Spleen (tissue), 7 donors: Measurements from ENCODE around the gene SLC39A10.

Source experiments
- POLR2AphosphoS5 ChIP-seq, 3 donors: sonication (generic); formaldehyde crosslinking; IDR thresholded peaks; one replicate each; pipeline ENCODE4 v1.5.1; 2017; ENCODE audit warnings: antibody characterized with exemption in 3 of 3
- TF ChIP-seq, protein P1 (sequence below), 11 experiments: fragments of 200-600 bp in 7 of 11; fragments of 450-650 bp in 4 of 11; sonication (generic) in 4 of 11; IDR thresholded peaks in 8 of 11; conservative IDR thresholded peaks in 3 of 11; 1 replicate in 7 of 11; 2 replicates in 4 of 11; pipeline versions ENCODE4 v1.4.0 to v1.8.0; 2016 to 2021; ENCODE audit warnings: antibody characterized with exemption in 11 of 11, inconsistent platforms in 4 of 11, mild to moderate bottlenecking in 1 of 11
- donor health status: DM: no; HTN: no; CAD: no; lungs with moderate emphysema.
- donor health status: DM: no; HTN: no; CAD: no.
- donor health status: DM: no; HTN: no; CAD: no.

DNA sequence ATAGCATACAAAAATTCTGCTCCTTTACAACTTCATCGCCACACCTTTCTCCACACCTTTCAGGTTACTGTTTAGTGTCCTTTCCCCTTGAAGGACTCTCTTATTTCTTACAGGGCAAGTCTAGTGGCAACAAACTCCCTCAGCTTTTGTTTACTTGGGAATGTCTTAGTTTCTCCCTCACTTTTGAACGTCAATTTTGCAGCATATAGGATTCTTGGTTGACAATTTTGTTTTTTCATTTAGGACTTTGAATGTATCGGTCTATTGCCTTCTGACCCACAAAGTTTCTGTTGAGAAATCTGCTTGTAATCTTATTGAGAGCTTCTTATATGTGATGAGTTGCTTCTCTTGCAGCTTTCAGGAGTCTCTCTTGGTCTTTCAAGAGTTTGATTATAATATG, 43.5 kb downstream of the SLC39A10 start:
- TF ChIP-seq, protein P1, sequence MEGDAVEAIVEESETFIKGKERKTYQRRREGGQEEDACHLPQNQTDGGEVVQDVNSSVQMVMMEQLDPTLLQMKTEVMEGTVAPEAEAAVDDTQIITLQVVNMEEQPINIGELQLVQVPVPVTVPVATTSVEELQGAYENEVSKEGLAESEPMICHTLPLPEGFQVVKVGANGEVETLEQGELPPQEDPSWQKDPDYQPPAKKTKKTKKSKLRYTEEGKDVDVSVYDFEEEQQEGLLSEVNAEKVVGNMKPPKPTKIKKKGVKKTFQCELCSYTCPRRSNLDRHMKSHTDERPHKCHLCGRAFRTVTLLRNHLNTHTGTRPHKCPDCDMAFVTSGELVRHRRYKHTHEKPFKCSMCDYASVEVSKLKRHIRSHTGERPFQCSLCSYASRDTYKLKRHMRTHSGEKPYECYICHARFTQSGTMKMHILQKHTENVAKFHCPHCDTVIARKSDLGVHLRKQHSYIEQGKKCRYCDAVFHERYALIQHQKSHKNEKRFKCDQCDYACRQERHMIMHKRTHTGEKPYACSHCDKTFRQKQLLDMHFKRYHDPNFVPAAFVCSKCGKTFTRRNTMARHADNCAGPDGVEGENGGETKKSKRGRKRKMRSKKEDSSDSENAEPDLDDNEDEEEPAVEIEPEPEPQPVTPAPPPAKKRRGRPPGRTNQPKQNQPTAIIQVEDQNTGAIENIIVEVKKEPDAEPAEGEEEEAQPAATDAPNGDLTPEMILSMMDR (IDR thresholded peaks at IDR 0.05 in 8 of 11, conservative IDR thresholded peaks at IDR 0.05 in 3 of 11) = no peak
- TF ChIP-seq POLR2AphosphoS5 (IDR thresholded peaks at IDR 0.05) = no peak
